Neural progenitor cell (in vitro differentiated cells): ENCODE data around the gene CLCNKA. TPM values are rescaled to one million over a fixed set of nuclear protein-coding genes. Genes with fewer than 3 reads are reported as not detected.

Experiments
- DNase-seq: peaks from one replicate; pipeline ENCODE4 v3.0.0-alpha.2; 2016; ENCODE audit warnings: low spot score
- H2AFZ ChIP-seq: fragments of 200-600 bp; sonication (generic); replicated peaks from 2 replicates; pipeline ENCODE4 v1.6.1; 2016; ENCODE audit warnings: antibody characterized with exemption
- H3F3A ChIP-seq: fragments of 200-600 bp; sonication (generic); 2 replicates; pipeline ENCODE4 v1.6.1; 2016; ENCODE audit warnings: antibody characterized with exemption, low read depth
- H3K27ac ChIP-seq: fragments of 200-600 bp; sonication (generic); 2 replicates; pipeline ENCODE4 v1.5.1; 2016; ENCODE audit warnings: mild to moderate bottlenecking
- H3K27me3 ChIP-seq: fragments of 200-600 bp; sonication (generic); 2 replicates; pipeline ENCODE4 v1.6.1; 2016; ENCODE audit warnings: mild to moderate bottlenecking, moderate library complexity
- H3K36me3 ChIP-seq: fragments of 200-600 bp; sonication (generic); 2 replicates; pipeline ENCODE4 v1.5.1; 2016
- H3K4me1 ChIP-seq: fragments of 200-600 bp; sonication (generic); 2 replicates; pipeline ENCODE4 v1.6.1; 2016; ENCODE audit warnings: mixed run types
- H3K4me2 ChIP-seq: fragments of 200-600 bp; sonication (generic); 2 replicates; pipeline ENCODE4 v1.6.1; 2016
- H3K4me3 ChIP-seq: fragments of 200-600 bp; sonication (generic); 2 replicates; pipeline ENCODE4 v1.5.1; 2016
- H3K79me2 ChIP-seq: fragments of 200-600 bp; sonication (generic); 2 replicates; pipeline ENCODE4 v1.6.1; 2016; ENCODE audit warnings: low read depth
- H3K9ac ChIP-seq: fragments of 200-600 bp; sonication (generic); 2 replicates; pipeline ENCODE4 v1.6.1; 2016
- H3K9me3 ChIP-seq: fragments of 200-600 bp; sonication (generic); 2 replicates; pipeline ENCODE4 v1.5.1; 2016; ENCODE audit warnings: low read depth
- H4K20me1 ChIP-seq: fragments of 200-600 bp; sonication (generic); 2 replicates; pipeline ENCODE4 v1.6.1; 2016; ENCODE audit warnings: low read depth
- H3K27ac Mint-ChIP-seq: 3 replicates; pipeline ENCODE4 v1.8.0; 2021; ENCODE audit warnings: mixed read lengths
- H3K27me3 Mint-ChIP-seq: 2 replicates; pipeline ENCODE4 v1.8.0; 2022; ENCODE audit warnings: low read depth, mild to moderate bottlenecking, inconsistent platforms, moderate library complexity, mixed read lengths; ENCODE audit not compliant: insufficient read depth
- H3K36me3 Mint-ChIP-seq: 3 replicates; pipeline ENCODE4 v1.8.0; 2021; ENCODE audit warnings: mixed read lengths
- H3K4me1 Mint-ChIP-seq: 3 replicates; pipeline ENCODE4 v1.8.0; 2021; ENCODE audit warnings: mixed read lengths
- H3K4me3 Mint-ChIP-seq: 3 replicates; pipeline ENCODE4 v1.8.0; 2021; ENCODE audit warnings: mild to moderate bottlenecking, moderate library complexity, mixed read lengths
- H3K9me3 Mint-ChIP-seq: 3 replicates; pipeline ENCODE4 v1.8.0; 2020; ENCODE audit warnings: mixed read lengths
- CTCF ChIP-seq: fragments of 200-600 bp; sonication (generic); IDR thresholded peaks from 2 replicates; pipeline ENCODE4 v1.5.1; 2017; ENCODE audit warnings: antibody characterized with exemption, mild to moderate bottlenecking
- EZH2 ChIP-seq: fragments of 200-600 bp; sonication (generic); IDR thresholded peaks from 2 replicates; pipeline ENCODE4 v1.6.1; 2017; ENCODE audit warnings: antibody characterized with exemption, mild to moderate bottlenecking, moderate library complexity
- EZH2phosphoT487 ChIP-seq: fragments of 200-600 bp; sonication (generic); IDR thresholded peaks from 2 replicates; pipeline ENCODE4 v1.6.1; 2017; ENCODE audit warnings: antibody characterized with exemption
- total RNA-seq: library from RNA; depleted of rRNA; stranded (reverse); fragments of >200 nt; gene quantifications from 2 replicates; pipeline ENCODE4 v1.2.3, GENCODE V29; 2015; ENCODE audit warnings: low replicate concordance

Gene CLCNKA
- total RNA-seq, 1 donor from 2014 or later: not detected

DNA sequence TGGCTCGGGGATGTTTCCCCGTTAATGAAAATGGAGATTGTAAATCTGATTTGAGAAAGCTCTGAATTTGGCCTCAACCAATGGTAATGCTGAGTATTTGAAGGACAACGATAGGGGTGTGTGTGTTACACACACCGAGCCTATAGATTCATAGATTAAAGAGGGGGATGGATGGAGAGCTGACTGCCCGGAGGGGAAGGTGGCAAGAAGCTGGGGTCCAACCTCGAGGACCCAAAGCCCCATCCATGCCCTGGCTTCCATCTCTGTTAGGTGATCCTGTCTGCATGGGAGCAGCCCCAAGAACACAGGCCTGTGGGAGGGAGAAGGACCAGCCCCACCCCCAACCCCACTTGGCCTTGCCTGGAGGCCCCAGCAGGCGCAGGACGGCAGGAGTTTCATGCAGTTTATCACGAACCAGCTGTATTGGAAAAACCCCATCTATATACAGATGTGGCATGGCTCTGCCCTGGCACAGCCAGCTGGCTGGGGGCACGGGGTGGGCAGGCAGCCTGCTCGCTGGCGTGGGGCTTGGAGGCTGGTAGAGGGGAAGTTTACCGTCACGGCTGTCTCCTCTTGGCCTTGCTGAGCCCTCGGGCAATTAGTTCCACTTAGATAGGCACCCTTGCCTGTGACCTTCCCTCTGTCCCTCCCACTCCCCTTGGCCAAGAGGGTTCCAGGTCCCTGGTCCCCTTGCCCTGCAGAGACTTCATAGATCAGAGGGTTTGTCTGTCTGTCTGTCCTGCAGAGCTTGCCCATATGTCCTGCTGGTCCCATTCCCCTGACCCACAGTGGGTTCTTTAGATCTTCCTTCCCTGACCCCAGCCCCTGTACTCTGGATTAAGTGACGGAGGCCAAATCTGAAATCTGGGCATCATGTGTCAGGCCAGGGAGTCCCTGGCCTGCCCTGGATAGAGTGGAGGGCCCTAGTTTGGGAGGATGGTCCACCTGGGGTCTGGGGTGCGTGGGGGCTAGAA is 7.0 kb upstream of the CLCNKA start:
- no peaks in the 10 kb centered on the region for H3K79me2 ChIP-seq
- H3K9ac ChIP-seq: no peak overlapping the region
- no peaks in the 10 kb centered on the region for H3K9me3 ChIP-seq
- no peak overlapping the region for H3K4me3 ChIP-seq
- H2AFZ ChIP-seq: no peak overlapping the region
- Mint-ChIP-seq H3K27me3 (peaks cover 11% of the 10 kb centered on the region), H3K4me3 (peak overlapping the region; percentile 67), H3K9me3 (no peaks in the 10 kb centered on the region), H3K4me1 (peaks cover 35% of the 10 kb centered on the region), H3K27ac (peak overlapping the region; percentile 75), H3K36me3 (no peaks in the 10 kb centered on the region)
- H3K27me3 ChIP-seq: peaks cover 46% of the 10 kb centered on the region
- no peak for TF ChIP-seq EZH2
- TF ChIP-seq EZH2phosphoT487: no peak
- TF ChIP-seq CTCF: no peak
- H3K4me1 ChIP-seq: peaks cover 9% of the 10 kb centered on the region
- H3F3A ChIP-seq: no peaks in the 10 kb centered on the region
- H3K27ac ChIP-seq: no peak overlapping the region
- no peak for DNase-seq
- no peak overlapping the region for H3K4me2 ChIP-seq
- H3K36me3 ChIP-seq: no peaks in the 10 kb centered on the region
- peaks cover 3% of the 10 kb centered on the region for H4K20me1 ChIP-seq

DNA sequence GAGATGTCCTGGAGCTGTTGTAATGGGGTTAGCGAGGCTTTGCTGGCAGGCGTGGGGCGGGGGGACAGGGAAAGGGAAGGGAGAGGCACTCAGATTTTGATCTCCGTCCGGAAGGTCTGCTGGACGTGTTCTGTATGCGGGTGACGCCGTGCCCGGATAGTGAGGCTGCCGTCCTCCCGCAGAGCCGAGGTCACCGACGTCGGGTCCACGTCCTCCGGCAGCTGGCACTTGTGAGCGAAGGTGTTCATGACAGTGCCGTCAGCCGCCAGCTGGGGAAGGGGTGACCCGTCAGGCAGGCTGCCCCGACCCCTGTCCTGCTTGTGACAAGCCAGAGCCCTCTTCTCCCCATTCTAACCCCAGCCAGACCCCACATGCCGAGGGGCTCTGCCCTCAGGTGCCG is 6.3 kb upstream of the CLCNKA start:
- Histone ChIP-seq H2AFZ (no peak overlapping the region), H3K4me2 (no peak overlapping the region), H3K9me3 (no peaks in the 10 kb centered on the region), H3K79me2 (no peaks in the 10 kb centered on the region), H3K9ac (no peak overlapping the region), H4K20me1 (peaks cover 3% of the 10 kb centered on the region), H3F3A (no peaks in the 10 kb centered on the region), H3K36me3 (no peaks in the 10 kb centered on the region), H3K27me3 (peaks cover 46% of the 10 kb centered on the region), H3K27ac (no peak overlapping the region), H3K4me3 (no peak overlapping the region), H3K4me1 (peaks cover 9% of the 10 kb centered on the region)
- DNase-seq: no peak
- Mint-ChIP-seq H3K27me3 (peaks cover 13% of the 10 kb centered on the region), H3K36me3 (no peaks in the 10 kb centered on the region), H3K9me3 (no peaks in the 10 kb centered on the region), H3K4me1 (peaks cover 39% of the 10 kb centered on the region), H3K27ac (peak overlapping the region; percentile 42), H3K4me3 (no peak overlapping the region)
- no peak for TF ChIP-seq CTCF
- TF ChIP-seq EZH2phosphoT487: no peak
- TF ChIP-seq EZH2: no peak

DNA sequence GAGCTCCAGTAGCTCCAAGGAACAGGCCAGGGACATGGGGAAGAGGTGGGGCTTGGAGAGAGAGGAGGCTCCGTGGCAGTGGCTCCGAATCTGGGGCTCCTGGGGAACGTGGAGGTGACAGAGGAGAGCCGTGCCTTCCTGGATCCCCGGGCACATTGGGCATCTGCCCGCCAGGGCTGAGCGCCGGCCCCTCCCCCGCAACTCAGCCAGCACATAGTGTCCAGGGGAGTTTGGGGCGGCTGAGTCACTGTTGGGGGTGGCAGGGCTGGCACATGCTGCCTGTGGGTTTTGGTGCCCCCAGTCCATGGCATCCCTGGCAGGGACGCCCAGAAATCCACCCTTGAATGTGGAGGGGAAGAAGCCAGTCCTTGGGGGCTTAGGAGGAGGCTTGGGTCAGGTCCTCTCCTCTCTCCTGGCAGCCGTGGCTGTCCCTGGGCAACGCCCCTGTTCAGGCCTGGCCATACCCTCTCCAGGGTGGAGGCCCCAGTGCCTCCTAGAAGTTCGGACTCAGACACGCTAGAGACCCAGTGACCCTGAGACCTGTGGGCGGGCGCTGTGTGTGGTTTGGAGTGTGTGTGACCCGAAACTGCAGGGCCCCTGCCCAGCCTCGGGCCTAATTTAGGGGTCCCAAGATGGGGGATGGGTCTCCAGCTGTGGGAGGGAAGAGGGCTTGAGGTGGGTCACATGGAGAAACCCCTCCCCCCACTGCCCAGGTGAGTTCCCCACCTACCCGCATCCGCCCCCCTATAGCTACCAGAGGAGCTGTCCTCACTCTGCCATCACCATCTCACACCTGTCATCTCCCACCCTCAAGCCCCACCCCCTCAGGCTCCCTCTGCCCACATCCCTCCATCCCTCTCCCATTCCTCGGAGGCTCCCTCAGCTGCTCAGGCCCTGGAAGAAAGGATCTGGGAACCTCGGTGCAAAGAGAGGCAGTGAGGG is 5.6 kb upstream of the CLCNKA start:
- Histone ChIP-seq H4K20me1 (peaks cover 3% of the 10 kb centered on the region), H3F3A (no peaks in the 10 kb centered on the region), H3K4me1 (peaks cover 9% of the 10 kb centered on the region), H3K9ac (no peak overlapping the region), H3K27me3 (peaks cover 44% of the 10 kb centered on the region), H2AFZ (no peak overlapping the region), H3K27ac (no peak overlapping the region), H3K4me3 (no peak overlapping the region), H3K9me3 (no peaks in the 10 kb centered on the region), H3K4me2 (no peak overlapping the region), H3K79me2 (no peaks in the 10 kb centered on the region), H3K36me3 (no peaks in the 10 kb centered on the region)
- Mint-ChIP-seq H3K27ac (no peak overlapping the region), H3K4me3 (no peak overlapping the region), H3K36me3 (no peaks in the 10 kb centered on the region), H3K4me1 (peaks cover 39% of the 10 kb centered on the region), H3K27me3 (peaks cover 11% of the 10 kb centered on the region), H3K9me3 (no peaks in the 10 kb centered on the region)
- TF ChIP-seq EZH2phosphoT487: no peak
- TF ChIP-seq EZH2: no peak
- no peak for TF ChIP-seq CTCF
- no peak for DNase-seq
